ENCODE results near the gene MICU1.

- no peak for TF ChIP-seq CTCF (IDR thresholded peaks at IDR 0.05)
- TF ChIP-seq POLR2A (IDR thresholded peaks at IDR 0.05), result no peak
These were observed 233.3 kb downstream of the MICU1 start for GRCh38 chr10:72392571-72392970.
